ENCODE measurements around the gene DGKG.
A peak's percentile ranks its signal among the peaks of the same experiment; 100 is the strongest.

Gene DGKG

DNA sequence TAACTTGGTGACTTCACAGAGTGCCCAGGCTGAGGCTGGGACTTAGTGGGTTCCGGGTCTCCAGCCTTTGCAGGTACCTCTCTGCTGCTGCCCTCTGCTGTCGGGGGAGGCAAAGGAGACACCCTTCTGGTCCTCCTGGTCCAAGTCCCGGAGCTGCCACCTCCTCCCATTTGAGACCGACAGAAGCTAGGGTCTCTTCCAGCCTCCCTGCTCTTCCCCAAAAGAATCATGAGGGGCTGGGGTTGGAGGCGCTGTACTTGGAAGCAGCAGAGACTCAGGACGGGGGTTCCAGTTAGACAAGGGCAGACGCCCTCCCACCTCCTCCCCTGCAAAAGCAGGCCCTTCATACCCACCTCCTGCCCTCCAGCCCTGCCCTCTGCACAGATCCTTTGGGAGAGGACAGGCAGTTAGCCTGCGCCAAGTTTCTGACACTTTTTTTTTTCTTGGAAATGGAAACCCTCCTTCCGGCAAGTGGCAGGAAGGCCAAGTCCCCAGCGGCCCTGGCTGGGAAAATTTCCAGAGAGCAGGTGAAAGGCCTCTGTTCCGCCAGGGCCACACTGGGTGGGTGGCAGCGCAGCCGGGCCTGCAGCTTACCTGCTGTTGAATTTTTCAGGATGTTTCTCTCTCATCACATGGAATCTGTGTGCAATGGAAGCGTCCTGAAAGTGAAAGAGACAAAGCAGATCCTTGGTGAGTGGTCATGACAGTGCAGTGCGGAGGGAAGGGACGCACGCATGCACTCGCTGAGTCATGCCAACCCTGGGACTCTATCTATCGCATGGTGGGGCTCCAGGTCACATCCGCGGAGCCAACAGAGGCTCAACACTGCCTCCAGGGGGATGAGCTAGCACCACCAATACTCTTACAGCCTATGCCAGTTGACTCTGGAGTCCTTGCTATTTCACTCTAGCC is 119.9 kb downstream of the DGKG start:
- Mint-ChIP-seq H3K4me3 (no peak overlapping the region), H3K9me3 (no peaks in the 10 kb centered on the region), H3K27me3 (peaks cover 25% of the 10 kb centered on the region), H3K36me3 (no peaks in the 10 kb centered on the region), H3K4me1 (peaks cover 20% of the 10 kb centered on the region), H3K27ac (no peak overlapping the region)
- peak; percentile 76 for DNase-seq
- CTCF ChIA-PET, result interaction anchor here (0.6 to 4.8 kb wide), 27 partner anchors 10 to 579 kb away, joined by 3 to 32 read pairs (median 4); partner anchors contain the start of gene ETV5

- Mint-ChIP-seq H3K4me3 (no peak overlapping the region), H3K36me3 (no peaks in the 10 kb centered on the region), H3K9me3 (no peaks in the 10 kb centered on the region), H3K27ac (no peak overlapping the region), H3K4me1 (peaks cover 40% of the 10 kb centered on the region), H3K27me3 (peaks cover 28% of the 10 kb centered on the region)
- CTCF ChIA-PET, result interaction anchor here (0.6 to 0.7 kb wide), 2 partner anchors 10 to 296 kb away, joined by 3 read pairs; no protein-coding TSS in a partner anchor
- DNase-seq, result no peak
Observed at GRCh38 chr3:186239321-186239720, 122.7 kb downstream of the DGKG start.

DNA sequence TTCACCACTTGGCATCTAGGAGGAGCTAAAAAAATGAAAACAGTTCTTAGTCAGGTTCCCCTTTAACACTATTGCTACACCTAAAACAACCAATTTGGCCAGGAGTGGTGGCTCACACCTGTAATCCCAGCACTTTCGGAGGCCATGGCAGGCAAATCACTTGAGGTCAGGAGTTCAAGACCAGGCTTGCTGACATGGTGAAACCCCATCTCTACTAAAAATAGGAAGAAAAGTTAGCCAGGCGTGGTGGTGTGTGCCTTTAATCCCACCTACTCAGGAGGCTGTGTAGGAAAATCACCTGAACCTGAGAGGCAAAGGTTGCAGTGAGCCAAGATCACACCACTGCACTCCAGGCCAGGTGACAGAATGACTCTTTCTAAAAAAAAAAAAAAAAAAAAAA is 124.1 kb downstream of the DGKG start:
- Mint-ChIP-seq H3K27ac (no peak overlapping the region), H3K4me3 (no peak overlapping the region), H3K9me3 (no peaks in the 10 kb centered on the region), H3K36me3 (no peaks in the 10 kb centered on the region), H3K27me3 (peaks cover 23% of the 10 kb centered on the region), H3K4me1 (peaks cover 34% of the 10 kb centered on the region)
- CTCF ChIA-PET, result interaction anchor here (0.7 to 1.2 kb wide), 4 partner anchors 177 to 377 kb away, joined by 3 to 4 read pairs (median 4); no protein-coding TSS in a partner anchor
- DNase-seq, result no peak

- Mint-ChIP-seq H3K27me3 (peaks cover 14% of the 10 kb centered on the region), H3K4me1 (peaks cover 21% of the 10 kb centered on the region), H3K27ac (no peak overlapping the region), H3K4me3 (no peak overlapping the region), H3K9me3 (no peaks in the 10 kb centered on the region), H3K36me3 (no peaks in the 10 kb centered on the region)
- no peak for DNase-seq
- CTCF ChIA-PET, result interaction anchor here (1.7 kb wide), 1 partner anchor 12 kb away, joined by 4 read pairs; no protein-coding TSS in a partner anchor
Observed at GRCh38 chr3:186236357-186237020, 125.5 kb downstream of the DGKG start.

DNA sequence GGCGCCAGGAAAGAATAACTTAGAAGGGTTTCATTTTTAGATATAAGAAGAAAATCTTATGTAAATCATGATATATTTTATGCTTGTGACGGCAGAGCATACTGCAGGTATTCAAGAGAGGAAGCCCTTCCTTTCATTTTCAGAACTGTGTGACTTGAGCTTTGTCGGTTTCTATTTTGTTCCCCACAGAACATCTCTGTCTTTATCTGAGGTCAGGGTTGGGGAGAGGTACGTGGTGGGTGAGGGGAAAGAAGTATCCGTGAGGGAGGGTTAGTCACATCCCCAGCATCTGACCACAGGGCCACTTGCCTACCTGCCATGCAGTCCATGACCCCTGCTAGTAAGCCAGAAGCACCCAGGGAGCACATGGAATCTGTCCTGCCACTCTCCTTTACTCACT is 126.5 kb downstream of the DGKG start:
- Mint-ChIP-seq H3K4me1 (peaks cover 19% of the 10 kb centered on the region), H3K9me3 (no peaks in the 10 kb centered on the region), H3K27me3 (peaks cover 9% of the 10 kb centered on the region), H3K36me3 (no peaks in the 10 kb centered on the region), H3K27ac (peak overlapping the region; percentile 56), H3K4me3 (peak overlapping the region; percentile 41)
- CTCF ChIA-PET, result interaction anchor here (1.0 to 1.7 kb wide), 2 partner anchors 11 to 292 kb away, joined by 4 read pairs; no protein-coding TSS in a partner anchor
- peak; percentile 29 for DNase-seq

GRCh38 chr3:186234152-186234551 is 127.9 kb downstream of the DGKG start:
- Mint-ChIP-seq H3K4me1 (peaks cover 19% of the 10 kb centered on the region), H3K9me3 (no peaks in the 10 kb centered on the region), H3K27me3 (peaks cover 8% of the 10 kb centered on the region), H3K27ac (no peak overlapping the region), H3K36me3 (no peaks in the 10 kb centered on the region), H3K4me3 (no peak overlapping the region)
- CTCF ChIA-PET, result no interaction called here
- DNase-seq, result no peak

GRCh38 chr3:186226482-186226881 is 135.6 kb downstream of the DGKG start:
- Mint-ChIP-seq H3K27me3 (peaks cover 42% of the 10 kb centered on the region), H3K9me3 (no peaks in the 10 kb centered on the region), H3K4me1 (no peaks in the 10 kb centered on the region), H3K36me3 (no peaks in the 10 kb centered on the region), H3K4me3 (no peak overlapping the region), H3K27ac (no peak overlapping the region)
- CTCF ChIA-PET, result no interaction called here
- DNase-seq, result no peak

GRCh38 chr3:186225603-186226002 is 136.4 kb downstream of the DGKG start:
- no peaks in the 10 kb centered on the region for H3K36me3 Mint-ChIP-seq
- no peaks in the 10 kb centered on the region for H3K9me3 Mint-ChIP-seq
- H3K27ac Mint-ChIP-seq, result no peak overlapping the region
- no peaks in the 10 kb centered on the region for H3K4me1 Mint-ChIP-seq
- H3K4me3 Mint-ChIP-seq, result no peak overlapping the region
- no peak for DNase-seq
- peaks cover 51% of the 10 kb centered on the region for H3K27me3 Mint-ChIP-seq
- CTCF ChIA-PET, result interaction anchor here (0.8 to 1.8 kb wide), 2 partner anchors 10 to 390 kb away, joined by 3 to 4 read pairs; no protein-coding TSS in a partner anchor

GRCh38 chr3:186224041-186224610 is 137.9 kb downstream of the DGKG start:
- CTCF ChIA-PET, result interaction anchor here (1.2 to 1.8 kb wide), 3 partner anchors 12 to 392 kb away, joined by 3 to 4 read pairs (median 4); no protein-coding TSS in a partner anchor
- H3K36me3 Mint-ChIP-seq, result no peaks in the 10 kb centered on the region
- H3K27me3 Mint-ChIP-seq, result peaks cover 52% of the 10 kb centered on the region
- no peaks in the 10 kb centered on the region for H3K9me3 Mint-ChIP-seq
- H3K4me1 Mint-ChIP-seq, result no peaks in the 10 kb centered on the region
- DNase-seq, result no peak
- H3K4me3 Mint-ChIP-seq, result no peak overlapping the region
- H3K27ac Mint-ChIP-seq, result no peak overlapping the region

DNA sequence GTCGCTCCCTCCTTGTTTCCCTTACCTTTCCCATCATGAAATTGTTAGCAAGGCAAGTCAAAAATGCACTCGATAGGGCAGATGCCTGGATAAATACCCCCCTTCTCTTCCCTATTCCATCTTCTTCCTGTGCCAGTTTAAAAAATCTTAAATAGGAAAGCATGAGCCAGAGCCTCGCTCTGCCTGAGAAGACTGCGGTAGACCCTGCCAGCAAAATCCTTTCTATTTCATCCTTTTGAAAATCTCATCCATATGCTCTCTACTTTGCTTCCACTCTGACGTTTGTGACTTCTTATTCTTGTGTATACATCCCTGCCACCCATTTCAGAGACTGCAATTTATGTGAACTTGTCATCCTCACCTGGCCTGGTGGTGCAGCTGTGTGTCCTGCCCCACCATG is 138.6 kb downstream of the DGKG start:
- peaks cover 1% of the 10 kb centered on the region for H3K4me1 Mint-ChIP-seq
- H3K4me3 Mint-ChIP-seq, result no peak overlapping the region
- H3K9me3 Mint-ChIP-seq, result no peaks in the 10 kb centered on the region
- H3K27ac Mint-ChIP-seq, result no peak overlapping the region
- CTCF ChIA-PET, result interaction anchor here (1.2 kb wide), 2 partner anchors 344 to 393 kb away, joined by 3 to 4 read pairs; no protein-coding TSS in a partner anchor
- H3K36me3 Mint-ChIP-seq, result no peaks in the 10 kb centered on the region
- no peak for DNase-seq
- peaks cover 50% of the 10 kb centered on the region for H3K27me3 Mint-ChIP-seq

GRCh38 chr3:186221760-186222378 is 140.2 kb downstream of the DGKG start:
- H3K9me3 Mint-ChIP-seq, result no peaks in the 10 kb centered on the region
- H3K36me3 Mint-ChIP-seq, result no peaks in the 10 kb centered on the region
- peaks cover 15% of the 10 kb centered on the region for H3K4me1 Mint-ChIP-seq
- no peak overlapping the region for H3K4me3 Mint-ChIP-seq
- H3K27ac Mint-ChIP-seq, result no peak overlapping the region
- peaks cover 44% of the 10 kb centered on the region for H3K27me3 Mint-ChIP-seq
- CTCF ChIA-PET, result no interaction called here
- no peak for DNase-seq

DNA sequence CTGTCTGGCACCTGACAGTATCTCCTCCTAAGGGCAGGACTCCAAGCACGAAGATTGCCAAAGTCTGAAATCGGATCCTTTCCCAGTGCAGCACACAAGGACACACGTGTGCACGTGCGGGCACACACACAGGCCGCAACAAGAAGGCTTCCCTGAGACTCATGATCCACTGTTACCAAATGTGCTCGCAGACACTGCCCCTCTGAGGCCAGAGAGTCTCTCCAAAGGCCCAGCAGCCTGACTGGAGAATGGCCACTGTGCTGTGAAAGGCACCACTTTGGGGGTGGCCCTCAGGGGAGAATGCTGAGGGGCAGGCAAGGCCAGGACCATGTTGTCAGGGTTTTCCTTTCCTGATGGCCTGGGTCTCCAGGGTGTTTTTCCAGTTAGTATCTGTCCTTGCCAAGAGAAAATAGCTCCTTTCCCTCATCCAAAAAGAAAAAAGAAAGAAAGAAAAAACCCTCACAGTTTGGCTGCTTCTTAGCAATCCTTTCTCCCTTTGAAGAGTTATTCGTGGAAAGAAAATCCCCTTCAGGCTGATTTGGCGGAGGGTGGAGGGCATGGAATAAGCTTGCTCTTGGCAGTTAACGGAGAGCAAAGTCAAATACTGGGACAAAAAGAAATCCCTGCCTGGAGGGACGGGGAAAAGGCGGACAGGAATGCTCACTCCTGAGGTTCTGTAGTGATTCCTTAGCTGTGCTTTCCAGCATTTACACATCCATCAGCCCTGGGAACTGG is 141.0 kb downstream of the DGKG start:
- no peaks in the 10 kb centered on the region for H3K36me3 Mint-ChIP-seq
- no peak overlapping the region for H3K27ac Mint-ChIP-seq
- H3K4me3 Mint-ChIP-seq, result no peak overlapping the region
- no peaks in the 10 kb centered on the region for H3K9me3 Mint-ChIP-seq
- CTCF ChIA-PET, result interaction anchor here (1.3 kb wide), 1 partner anchor 20 kb away, joined by 5 read pairs; no protein-coding TSS in a partner anchor
- DNase-seq, result no peak
- peaks cover 39% of the 10 kb centered on the region for H3K27me3 Mint-ChIP-seq
- H3K4me1 Mint-ChIP-seq, result peaks cover 22% of the 10 kb centered on the region

- H3K4me3 Mint-ChIP-seq, result no peak overlapping the region
- DNase-seq, result no peak
Observed at GRCh38 chr3:186220365-186220764, 141.7 kb downstream of the DGKG start.

More at GRCh38 chr3:186220365-186220764, 141.7 kb downstream of the DGKG start:
- H3K9me3 Mint-ChIP-seq, result no peaks in the 10 kb centered on the region
- peaks cover 22% of the 10 kb centered on the region for H3K4me1 Mint-ChIP-seq
- H3K27ac Mint-ChIP-seq, result no peak overlapping the region
- no peaks in the 10 kb centered on the region for H3K36me3 Mint-ChIP-seq
- H3K27me3 Mint-ChIP-seq, result peaks cover 33% of the 10 kb centered on the region
- CTCF ChIA-PET, result interaction anchor here (0.8 to 1.3 kb wide), 2 partner anchors 9 to 21 kb away, joined by 4 to 5 read pairs; no protein-coding TSS in a partner anchor

Data from activated naive CD4-positive, alpha-beta T cell treated with anti-CD3 and anti-CD28 coated beads, Interleukin-2, amount 10 ng/mL, durations not matched to agents 7 days and 5 days (primary cell).